Smooth muscle cell of the pulmonary artery (primary cell): Measurements from ENCODE around the gene ATXN8OS. TPM values are rescaled to one million over a fixed set of nuclear protein-coding genes. Genes with fewer than 3 reads are reported as not detected.

Experiments used
- total RNA-seq: library from RNA; depleted of rRNA; stranded (reverse); fragments of >200 nt; gene quantifications from 2 replicates; pipeline ENCODE4 v1.2.3, GENCODE V29; 2014

The ATXN8OS gene
- total RNA-seq: not detected in 2 replicates

GRCh38 chr13:70107498-70108281 is at the start of gene ATXN8OS:
Gene ATXN8OS (plus strand): TSS chr13:70107826.

GRCh38 chr13:70108356-70109105 is 905 bp downstream of the ATXN8OS start, which contains the start of gene KLHL1:
Gene KLHL1 (minus strand): TSS chr13:70108452. CDS start chr13:70107699, 753 bp downstream.

Other genes with a start within 250 kb of the ATXN8OS start
- not detected in 2 replicates for gene KLHL1, start 626 bp downstream of the ATXN8OS start, total RNA-seq